MCF 10A (cell line): ENCODE results near the gene SPPL2B. TPM values are rescaled to one million over a fixed set of nuclear protein-coding genes. Genes with fewer than 3 reads are reported as not detected.

ENCODE experiments used
- BruUV-seq: library from RNA; stranded (reverse); fragments of 400-500 nt; replicated peaks from 2 replicates; lab custom pipeline; 2021; lab: Mats Ljungman, UMichigan
- CTCF ChIA-PET: fragments of 300-600 bp; sonication (Branson Sonifier 250); formaldehyde crosslinking; extraction: SDS; loops from one replicate; lab custom pipeline; 2021; ENCODE audit warnings: antibody characterized with exemption, inconsistent platforms; lab: Yijun Ruan, JAX
- POLR2A ChIA-PET: fragments of 300-600, 350-650 bp; sonication (Branson Sonifier 250); formaldehyde crosslinking; extraction: SDS; loops from one replicate; lab custom pipeline; 2020; ENCODE audit warnings: antibody characterized with exemption, inconsistent platforms; lab: Yijun Ruan, JAX
- DNase-seq: peaks from one replicate; pipeline ENCODE4 v3.0.0-alpha.2; 2018; ENCODE audit not compliant: unreplicated experiment
- H3K27ac Mint-ChIP-seq: one replicate; pipeline ENCODE4 v1.8.0; 2022; ENCODE audit warnings: mild to moderate bottlenecking, low read depth, mixed read lengths; ENCODE audit not compliant: unreplicated experiment
- H3K27me3 Mint-ChIP-seq: one replicate; pipeline ENCODE4 v1.8.0; 2022; ENCODE audit warnings: mixed read lengths; ENCODE audit not compliant: insufficient read depth, unreplicated experiment
- H3K36me3 Mint-ChIP-seq: one replicate; pipeline ENCODE4 v1.8.0; 2022; ENCODE audit warnings: mild to moderate bottlenecking, moderate library complexity, mixed read lengths; ENCODE audit not compliant: insufficient read depth, unreplicated experiment
- H3K4me1 Mint-ChIP-seq: one replicate; pipeline ENCODE4 v1.8.0; 2022; ENCODE audit warnings: mixed read lengths; ENCODE audit not compliant: insufficient read depth, unreplicated experiment
- H3K4me3 Mint-ChIP-seq: one replicate; pipeline ENCODE4 v1.8.0; 2022; ENCODE audit warnings: mild to moderate bottlenecking, moderate library complexity, mixed read lengths; ENCODE audit not compliant: unreplicated experiment
- H3K9me3 Mint-ChIP-seq: one replicate; pipeline ENCODE4 v1.8.0; 2022; ENCODE audit warnings: mixed read lengths; ENCODE audit not compliant: unreplicated experiment
- intact Hi-C: fragments of 100-400 bp; cut with micrococcal nuclease; formaldehyde crosslinking; loops from 2 replicates; pipeline ENCODE4 v1.14.1; 2022
- total RNA-seq: library from RNA; stranded (reverse); gene quantifications from 2 replicates; pipeline ENCODE4 v1.2.3, GENCODE V29; 2022
- TF ChIP-seq, protein P1 (sequence below): fragments of 200-600 bp; IDR thresholded peaks from one replicate; pipeline ENCODE4 v1.8.0; 2022; ENCODE audit warnings: antibody characterized with exemption, mild to moderate bottlenecking; ENCODE audit not compliant: unreplicated experiment

SPPL2B gene
- total RNA-seq, 1 experiment from 2014 or later: 70.1 TPM

DNA sequence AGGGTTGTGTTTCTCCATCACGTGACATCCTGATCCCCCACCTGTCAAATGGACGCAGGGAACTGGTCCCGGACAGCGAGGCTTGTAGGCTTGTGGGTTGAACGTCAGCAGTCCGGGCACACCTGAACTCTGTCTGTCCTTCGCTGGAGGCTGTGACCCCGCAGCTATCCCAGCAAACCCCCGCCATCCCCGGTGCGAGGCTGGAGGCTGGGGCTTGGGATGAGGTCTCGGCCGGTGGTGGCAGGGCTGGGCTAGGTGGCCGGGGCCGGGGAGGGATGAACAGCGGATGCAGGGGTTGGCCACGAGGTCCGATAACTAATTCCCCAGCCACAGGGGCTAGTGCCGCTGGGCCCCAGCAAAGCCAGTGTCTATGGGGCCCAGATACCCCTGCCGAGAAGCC is 8.9 kb upstream of the SPPL2B start:
- Mint-ChIP-seq H3K36me3 (peaks cover 17% of the 10 kb centered on the region), H3K27ac (no peak overlapping the region), H3K4me3 (no peak overlapping the region), H3K9me3 (peaks cover 10% of the 10 kb centered on the region), H3K27me3 (no peaks in the 10 kb centered on the region), H3K4me1 (no peaks in the 10 kb centered on the region)
- intact Hi-C loops: loop anchor here (5.0 kb wide), 1 partner anchor 82 kb away; the partner anchor contains the start of genes PLEKHJ1 and SF3A2
- TF ChIP-seq, protein P1, sequence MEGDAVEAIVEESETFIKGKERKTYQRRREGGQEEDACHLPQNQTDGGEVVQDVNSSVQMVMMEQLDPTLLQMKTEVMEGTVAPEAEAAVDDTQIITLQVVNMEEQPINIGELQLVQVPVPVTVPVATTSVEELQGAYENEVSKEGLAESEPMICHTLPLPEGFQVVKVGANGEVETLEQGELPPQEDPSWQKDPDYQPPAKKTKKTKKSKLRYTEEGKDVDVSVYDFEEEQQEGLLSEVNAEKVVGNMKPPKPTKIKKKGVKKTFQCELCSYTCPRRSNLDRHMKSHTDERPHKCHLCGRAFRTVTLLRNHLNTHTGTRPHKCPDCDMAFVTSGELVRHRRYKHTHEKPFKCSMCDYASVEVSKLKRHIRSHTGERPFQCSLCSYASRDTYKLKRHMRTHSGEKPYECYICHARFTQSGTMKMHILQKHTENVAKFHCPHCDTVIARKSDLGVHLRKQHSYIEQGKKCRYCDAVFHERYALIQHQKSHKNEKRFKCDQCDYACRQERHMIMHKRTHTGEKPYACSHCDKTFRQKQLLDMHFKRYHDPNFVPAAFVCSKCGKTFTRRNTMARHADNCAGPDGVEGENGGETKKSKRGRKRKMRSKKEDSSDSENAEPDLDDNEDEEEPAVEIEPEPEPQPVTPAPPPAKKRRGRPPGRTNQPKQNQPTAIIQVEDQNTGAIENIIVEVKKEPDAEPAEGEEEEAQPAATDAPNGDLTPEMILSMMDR: no peak
- ChIA-PET CTCF (no interaction called here), POLR2A (no interaction called here)
- DNase-seq: no peak
- no TSS peak for BruUV-seq

DNA sequence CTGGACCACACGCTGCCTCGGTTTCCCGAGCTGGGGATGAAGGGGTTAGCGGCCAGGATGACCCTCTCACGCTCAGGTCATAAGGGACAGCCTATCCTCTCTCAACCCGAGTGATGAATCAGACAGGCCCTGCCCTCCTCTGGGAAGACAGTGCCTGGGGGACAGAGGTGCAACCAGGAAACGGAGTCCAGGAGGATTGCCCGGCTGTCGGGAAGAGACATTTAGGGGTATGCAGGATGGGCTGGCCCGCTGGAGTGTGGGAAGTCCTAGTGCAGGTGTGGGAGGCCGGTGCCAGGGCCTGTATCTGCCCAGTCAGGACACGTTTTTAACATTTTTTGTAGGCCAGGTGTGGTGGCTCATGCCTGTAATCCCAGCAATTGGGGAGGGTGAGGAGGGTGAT is 8.4 kb upstream of the SPPL2B start:
- peaks cover 20% of the 10 kb centered on the region for H3K36me3 Mint-ChIP-seq
- peak; percentile 44 for DNase-seq
- intact Hi-C loops: no loop called here
- H3K27me3 Mint-ChIP-seq: no peaks in the 10 kb centered on the region
- ChIA-PET CTCF (no interaction called here), POLR2A (no interaction called here)
- no peak overlapping the region for H3K27ac Mint-ChIP-seq
- H3K4me1 Mint-ChIP-seq: no peaks in the 10 kb centered on the region
- BruUV-seq: no TSS peak
- TF ChIP-seq, protein P1: no peak
- H3K9me3 Mint-ChIP-seq: peaks cover 5% of the 10 kb centered on the region
- no peak overlapping the region for H3K4me3 Mint-ChIP-seq

- peaks cover 26% of the 10 kb centered on the region for H3K36me3 Mint-ChIP-seq
- no peak overlapping the region for H3K4me3 Mint-ChIP-seq
- H3K9me3 Mint-ChIP-seq: no peaks in the 10 kb centered on the region
- POLR2A ChIA-PET: interaction anchor here (0.7 kb wide), 1 partner anchor 252 kb away, joined by 5 read pairs; no protein-coding TSS in a partner anchor
- no peak for DNase-seq
- no peaks in the 10 kb centered on the region for H3K27me3 Mint-ChIP-seq
- peaks cover 4% of the 10 kb centered on the region for H3K4me1 Mint-ChIP-seq
- TF ChIP-seq, protein P1: no peak
- BruUV-seq: no TSS peak
- intact Hi-C loops: no loop called here
- CTCF ChIA-PET: no interaction called here
- H3K27ac Mint-ChIP-seq: no peak overlapping the region
Observed at GRCh38 chr19:2320939-2321338, 7.5 kb upstream of the SPPL2B start.

DNA sequence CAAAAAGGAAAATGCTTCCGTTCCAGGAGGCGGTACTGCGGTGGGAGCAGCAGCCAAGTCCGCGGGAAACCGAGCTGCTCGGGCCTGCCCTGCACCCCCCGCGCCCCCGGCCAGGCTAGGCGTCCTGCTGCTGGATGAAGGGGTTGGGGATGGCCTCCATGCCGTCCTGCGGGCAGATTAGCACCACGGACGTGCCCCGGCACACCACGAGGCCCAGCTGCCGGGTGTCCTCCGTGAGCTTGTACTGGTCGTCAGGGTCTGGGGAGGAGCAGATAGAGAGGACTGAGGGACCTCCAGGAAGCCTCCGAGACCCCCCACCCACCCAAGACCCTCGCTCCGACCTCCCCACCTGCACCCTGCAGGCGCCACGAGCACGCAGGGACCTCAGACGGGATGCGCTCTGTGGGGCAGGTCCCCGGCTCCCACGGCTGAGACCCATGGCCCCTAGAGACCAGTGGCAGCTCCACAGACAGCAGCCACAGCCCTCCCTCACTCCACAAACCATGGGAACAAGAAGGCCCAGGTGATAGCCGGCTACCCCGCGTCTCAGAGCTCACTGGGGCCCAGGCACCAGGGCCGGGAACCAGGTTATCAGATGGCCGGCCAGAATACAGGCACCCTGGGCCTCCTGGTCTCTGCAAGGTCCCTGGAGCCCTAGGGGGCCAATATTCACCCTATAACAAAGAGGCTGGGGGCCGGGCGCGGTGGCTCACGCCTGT is 6.8 kb upstream of the SPPL2B start:
- Mint-ChIP-seq H3K4me3 (no peak overlapping the region), H3K27me3 (no peaks in the 10 kb centered on the region), H3K36me3 (peaks cover 29% of the 10 kb centered on the region), H3K4me1 (peaks cover 7% of the 10 kb centered on the region), H3K9me3 (no peaks in the 10 kb centered on the region), H3K27ac (no peak overlapping the region)
- ChIA-PET POLR2A (interaction anchor here (0.7 kb wide), 1 partner anchor 251 kb away, joined by 5 read pairs; no protein-coding TSS in a partner anchor), CTCF (interaction anchor here (0.6 to 1.2 kb wide), 4 partner anchors 13 to 1191 kb away, joined by 3 to 4 read pairs (median 4); no protein-coding TSS in a partner anchor)
- no peak for DNase-seq
- intact Hi-C loops: no loop called here
- TF ChIP-seq, protein P1: no peak
- no TSS peak for BruUV-seq
